GM23248 (cell line): ENCODE data around the gene ARSI. TPM values are rescaled to one million over a fixed set of nuclear protein-coding genes. Genes with fewer than 3 reads are reported as not detected.

Source experiments
- DNase-seq: peaks from one replicate; pipeline ENCODE4 v3.0.0-alpha.2; 2015
- H2AFZ ChIP-seq: fragments of 200-600 bp; sonication (generic); 2 replicates; pipeline ENCODE4 v1.6.1; 2016; ENCODE audit warnings: antibody characterized with exemption
- H3F3A ChIP-seq: fragments of 200-600 bp; sonication (generic); 2 replicates; pipeline ENCODE4 v1.6.1; 2016; ENCODE audit warnings: mild to moderate bottlenecking, antibody characterized with exemption, mixed run types; ENCODE audit not compliant: insufficient read depth
- H3K27ac ChIP-seq: fragments of 200-600 bp; sonication (generic); 2 replicates; pipeline ENCODE4 v1.5.1; 2016; ENCODE audit warnings: mild to moderate bottlenecking
- H3K27me3 ChIP-seq: fragments of 200-600 bp; sonication (generic); replicated peaks from 2 replicates; pipeline ENCODE4 v1.6.1; 2016; ENCODE audit warnings: mild to moderate bottlenecking; ENCODE audit not compliant: insufficient read depth
- H3K36me3 ChIP-seq: fragments of 200-600 bp; sonication (generic); 2 replicates; pipeline ENCODE4 v1.6.1; 2016; ENCODE audit warnings: low read depth, mild to moderate bottlenecking
- H3K4me1 ChIP-seq: fragments of 200-600 bp; sonication (generic); 2 replicates; pipeline ENCODE4 v1.6.1; 2016; ENCODE audit warnings: mild to moderate bottlenecking; ENCODE audit not compliant: insufficient read depth
- H3K4me2 ChIP-seq: fragments of 200-600 bp; sonication (generic); one replicate; pipeline ENCODE4 v1.6.1; 2016; ENCODE audit warnings: mild to moderate bottlenecking; ENCODE audit not compliant: unreplicated experiment
- H3K4me3 ChIP-seq: fragments of 200-600 bp; sonication (generic); 2 replicates; pipeline ENCODE4 v1.5.1; 2016; ENCODE audit warnings: mild to moderate bottlenecking
- H3K79me2 ChIP-seq: fragments of 200-600 bp; sonication (generic); 2 replicates; pipeline ENCODE4 v1.6.1; 2016; ENCODE audit warnings: mild to moderate bottlenecking; ENCODE audit not compliant: insufficient read depth
- H3K9ac ChIP-seq: fragments of 200-600 bp; sonication (generic); 2 replicates; pipeline ENCODE4 v1.6.1; 2016; ENCODE audit warnings: mild to moderate bottlenecking
- H3K9me2 ChIP-seq: fragments of 200-600 bp; sonication (generic); 2 replicates; pipeline ENCODE4 v1.6.1; 2016; ENCODE audit warnings: mixed run types, mild to moderate bottlenecking, moderate library complexity; ENCODE audit not compliant: insufficient read depth
- H3K9me3 ChIP-seq: fragments of 200-600 bp; sonication (generic); one replicate; pipeline ENCODE4 v1.6.1; 2017; ENCODE audit warnings: low read depth
- H4K20me1 ChIP-seq: fragments of 200-600 bp; sonication (generic); 2 replicates; pipeline ENCODE4 v1.6.0; 2016; ENCODE audit not compliant: insufficient read depth
- EZH2 ChIP-seq: fragments of 200-600 bp; sonication (generic); IDR thresholded peaks from 2 replicates; pipeline ENCODE4 v1.6.1; 2018; ENCODE audit warnings: antibody characterized with exemption, mild to moderate bottlenecking; ENCODE audit not compliant: insufficient read depth, poor library complexity, severe bottlenecking
- EZH2phosphoT487 ChIP-seq: fragments of 200-600 bp; sonication (generic); IDR thresholded peaks from 2 replicates; pipeline ENCODE4 v1.6.1; 2018; ENCODE audit warnings: antibody characterized with exemption, moderate library complexity, mild to moderate bottlenecking, low read depth; ENCODE audit not compliant: insufficient read depth
- WGBS, 2 experiments: methylation state at CpG; one replicate each; pipeline ENCODE4 v1.1.6; 2015 to 2017; ENCODE audit warnings: low lambda C conversion rate in 2 of 2, low coverage in 1 of 2; ENCODE audit errors: missing lambda C conversion rate in 2 of 2; 5-methylcytosine and 5-hydroxymethylcytosine counted together
- in situ Hi-C: fragments of 300-500 bp; cut with MboI; formaldehyde crosslinking; loops from 2 replicates; pipeline ENCODE4 v1.15.0; 2020
- polyA plus RNA-seq: library from polyadenylated mRNA; unstranded; fragments of >200 nt; fragmentation: Nextera tagmentation; extraction: Ambion mirVana; gene quantifications from 2 replicates; pipeline ENCODE4 v1.2.1, GENCODE V29; 2016
- total RNA-seq: library from RNA; depleted of rRNA; stranded (reverse); fragments of >200 nt; shearing (Covaris generic); gene quantifications from 2 replicates; pipeline ENCODE4 v1.2.3, GENCODE V29; 2014

ARSI gene
- total and polyA plus RNA-seq, 2 experiments from 2014 or later = 1.0 to 4.3 TPM

DNA sequence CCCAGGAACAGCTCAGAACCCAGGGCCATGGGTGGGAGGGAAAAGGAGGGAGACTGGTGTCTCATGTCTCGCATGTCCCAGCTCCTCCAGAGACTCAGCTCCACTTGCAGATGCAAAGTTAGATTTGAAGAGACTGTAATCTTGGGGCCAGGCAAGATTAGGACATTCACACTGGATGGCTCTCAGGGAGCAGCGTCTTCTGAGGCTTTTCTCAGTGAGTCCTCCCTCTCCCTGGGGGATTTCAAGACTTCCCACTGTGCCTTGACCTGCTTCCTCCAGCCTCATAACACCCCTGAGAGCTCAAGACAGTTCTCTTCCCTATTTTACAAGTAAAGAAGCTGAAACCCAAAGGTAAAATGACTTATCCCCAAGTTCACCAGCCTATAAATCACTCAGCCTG is 44.3 kb upstream of the ARSI start:
- no peak for DNase-seq
- 93 to 100% methylated on average over 2 of the region's 2 CpGs for WGBS, 2 experiments
- Histone ChIP-seq H3K9ac (no peak overlapping the region), H3K4me1 (no peaks in the 10 kb centered on the region), H3K79me2 (no peaks in the 10 kb centered on the region), H3K27me3 (no peaks in the 10 kb centered on the region), H3K27ac (no peak overlapping the region), H3K4me3 (no peak overlapping the region), H3K4me2 (no peak overlapping the region), H3K9me3 (no peaks in the 10 kb centered on the region), H4K20me1 (no peaks in the 10 kb centered on the region), H3K36me3 (no peaks in the 10 kb centered on the region), H3F3A (no peaks in the 10 kb centered on the region), H2AFZ (no peak overlapping the region), H3K9me2 (no peaks in the 10 kb centered on the region)
- in situ Hi-C loops = no loop called here
- TF ChIP-seq EZH2phosphoT487 (no peak), EZH2 (no peak)

- Histone ChIP-seq H3F3A (no peaks in the 10 kb centered on the region), H3K36me3 (no peaks in the 10 kb centered on the region), H2AFZ (no peak overlapping the region), H3K4me3 (no peak overlapping the region), H3K4me1 (no peaks in the 10 kb centered on the region), H3K79me2 (no peaks in the 10 kb centered on the region), H4K20me1 (no peaks in the 10 kb centered on the region), H3K9ac (no peak overlapping the region), H3K9me3 (no peaks in the 10 kb centered on the region), H3K27ac (no peak overlapping the region), H3K27me3 (no peaks in the 10 kb centered on the region), H3K9me2 (no peaks in the 10 kb centered on the region), H3K4me2 (no peak overlapping the region)
- TF ChIP-seq EZH2phosphoT487 (no peak), EZH2 (no peak)
- 78 to 82% methylated on average over 6 of the region's 6 CpGs for WGBS, 2 experiments
- DNase-seq = no peak
- in situ Hi-C loops = no loop called here
These were observed 43.9 kb upstream of the ARSI start for GRCh38 chr5:150346592-150346991.

DNA sequence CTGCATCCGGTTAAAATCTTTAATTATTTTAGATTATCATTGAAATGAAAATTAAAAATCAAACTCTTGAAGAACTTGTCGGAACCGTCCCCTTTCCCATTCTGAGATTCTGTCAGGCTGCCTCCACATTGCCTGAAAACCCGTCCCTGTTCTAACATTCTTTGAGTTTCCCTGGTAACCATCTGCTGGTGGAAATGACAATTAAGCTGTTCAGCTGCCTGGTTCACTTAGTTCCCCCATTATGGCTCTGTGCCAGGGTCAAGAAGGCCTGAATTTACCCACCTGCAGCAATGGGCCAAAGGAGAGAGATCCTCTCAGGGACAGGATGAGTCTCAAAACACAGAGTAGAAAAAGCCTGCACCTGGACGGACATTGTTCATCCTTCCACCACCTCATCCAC is 43.0 kb upstream of the ARSI start:
- Histone ChIP-seq H3K4me1 (no peaks in the 10 kb centered on the region), H3K79me2 (no peaks in the 10 kb centered on the region), H3F3A (no peaks in the 10 kb centered on the region), H3K4me3 (no peak overlapping the region), H3K27ac (no peak overlapping the region), H2AFZ (no peak overlapping the region), H4K20me1 (no peaks in the 10 kb centered on the region), H3K36me3 (no peaks in the 10 kb centered on the region), H3K9me2 (no peaks in the 10 kb centered on the region), H3K9ac (no peak overlapping the region), H3K9me3 (no peaks in the 10 kb centered on the region), H3K4me2 (no peak overlapping the region), H3K27me3 (no peaks in the 10 kb centered on the region)
- in situ Hi-C loops = no loop called here
- no peak for DNase-seq
- TF ChIP-seq EZH2phosphoT487 = no peak
- TF ChIP-seq EZH2 = no peak
- WGBS, 2 experiments = 66 to 69% methylated on average over 5 of the region's 5 CpGs

DNA sequence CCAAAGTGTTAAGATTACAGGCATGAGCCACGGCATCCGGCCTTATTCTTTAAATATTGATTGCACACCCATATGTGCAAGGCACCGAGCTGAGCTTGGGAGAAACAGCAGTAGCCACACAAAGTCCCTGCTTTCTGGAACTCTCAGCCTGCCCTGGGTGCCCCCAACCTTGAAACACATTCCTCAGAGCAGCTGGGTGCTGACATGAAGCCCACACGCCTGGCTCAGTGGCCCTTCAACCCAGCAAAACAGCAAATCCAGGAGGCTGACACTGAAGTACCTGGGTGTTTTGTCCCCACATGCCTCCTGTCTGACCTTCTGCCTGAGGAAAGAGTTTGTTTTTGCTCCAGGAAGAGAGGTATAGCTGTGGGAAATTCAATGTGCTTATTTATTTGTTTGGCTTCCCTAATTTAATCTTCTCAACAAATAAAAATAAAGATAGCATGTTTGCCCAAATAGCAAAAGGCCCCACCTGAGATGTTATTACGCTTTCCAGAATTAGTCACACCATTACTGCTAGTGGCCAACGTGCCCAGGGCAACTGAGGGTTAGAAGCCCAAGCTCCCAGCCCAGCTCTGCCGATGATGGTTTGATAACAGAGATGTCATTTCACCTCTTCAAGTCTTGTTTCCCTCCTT is 41.4 kb upstream of the ARSI start:
- Histone ChIP-seq H3K4me1 (no peaks in the 10 kb centered on the region), H3K9ac (no peak overlapping the region), H3K27me3 (no peaks in the 10 kb centered on the region), H3K9me2 (no peaks in the 10 kb centered on the region), H4K20me1 (no peaks in the 10 kb centered on the region), H3K9me3 (no peaks in the 10 kb centered on the region), H3K4me3 (no peak overlapping the region), H3K4me2 (no peak overlapping the region), H2AFZ (no peak overlapping the region), H3F3A (no peaks in the 10 kb centered on the region), H3K79me2 (no peaks in the 10 kb centered on the region), H3K36me3 (no peaks in the 10 kb centered on the region), H3K27ac (no peak overlapping the region)
- TF ChIP-seq EZH2phosphoT487 (no peak), EZH2 (no peak)
- in situ Hi-C loops = no loop called here
- 64 to 71% methylated on average over 7 of the region's 7 CpGs for WGBS, 2 experiments
- no peak for DNase-seq

DNA sequence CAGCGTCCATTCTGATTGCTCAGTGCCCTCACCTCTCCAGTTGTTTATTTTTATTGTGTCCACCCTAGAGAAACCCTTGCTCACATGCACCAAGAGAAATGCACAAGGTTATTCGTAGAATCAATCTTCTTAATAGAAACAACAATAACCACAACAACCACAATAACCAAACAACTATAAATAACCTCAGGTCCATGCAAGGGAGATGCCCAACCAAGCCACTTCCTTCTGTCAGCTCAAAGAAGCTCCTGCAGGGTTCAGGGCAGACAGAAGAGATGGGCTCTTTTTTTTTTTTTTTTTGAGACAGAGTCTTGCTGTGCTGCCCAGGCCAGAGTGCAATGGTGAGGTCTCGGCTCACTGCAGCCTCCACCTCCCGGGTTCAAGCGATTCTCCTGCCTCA is 39.9 kb upstream of the ARSI start:
- WGBS, 2 experiments = 71 to 74% methylated on average over 5 of the region's 5 CpGs
- no peaks in the 10 kb centered on the region for H3K4me1 ChIP-seq
- no peaks in the 10 kb centered on the region for H3K27me3 ChIP-seq
- H3F3A ChIP-seq = no peaks in the 10 kb centered on the region
- H2AFZ ChIP-seq = no peak overlapping the region
- H3K4me2 ChIP-seq = no peak overlapping the region
- H3K9ac ChIP-seq = no peak overlapping the region
- H3K27ac ChIP-seq = no peak overlapping the region
- no peaks in the 10 kb centered on the region for H3K9me2 ChIP-seq
- in situ Hi-C loops = no loop called here
- H3K9me3 ChIP-seq = no peaks in the 10 kb centered on the region
- TF ChIP-seq EZH2 (no peak), EZH2phosphoT487 (no peak)
- no peaks in the 10 kb centered on the region for H3K79me2 ChIP-seq
- no peak for DNase-seq
- H3K36me3 ChIP-seq = no peaks in the 10 kb centered on the region
- no peak overlapping the region for H3K4me3 ChIP-seq
- H4K20me1 ChIP-seq = no peaks in the 10 kb centered on the region
